Measurements from ENCODE around the gene TC2N. TPM values are rescaled to one million over a fixed set of nuclear protein-coding genes. Genes with fewer than 3 reads are reported as not detected.
A peak's percentile ranks its signal among the peaks of the same experiment; 100 is the strongest.

TC2N gene
- polyA plus RNA-seq, 3 donors: 0.24 to 0.55 TPM; not detected in 1

DNA sequence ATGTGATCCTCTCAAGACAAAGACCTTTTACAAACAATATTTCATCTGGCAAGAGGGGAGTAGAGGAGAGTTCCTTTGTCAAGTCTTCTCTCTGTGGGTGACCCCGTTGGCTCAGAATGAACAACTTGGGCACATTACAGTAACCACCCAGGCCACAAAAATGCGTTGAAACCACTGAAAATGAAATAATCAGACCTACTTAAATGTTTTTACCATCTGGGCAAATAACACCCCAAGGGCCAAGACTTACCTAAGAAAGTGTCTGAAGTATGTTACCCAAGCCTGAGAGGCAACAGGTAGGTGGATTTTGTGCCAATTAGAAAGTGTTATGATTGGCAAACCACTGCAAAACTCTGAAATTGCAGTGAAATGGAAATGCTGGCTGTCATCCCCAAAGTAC is 1.3 kb downstream of the TC2N start:
- Mint-ChIP-seq H3K27ac (peak overlapping the region in 1 of 7 donors; percentile 32), H3K27me3 (ENCODE audit: low read depth in 3 of 3) (peaks cover 0 to 6% (median 0%) of the 10 kb centered on the region in 3 donors), H3K9me3 (peaks cover 0 to 5% (median 0%) of the 10 kb centered on the region in 7 donors), H3K36me3 (peaks cover 0 to 3% of the 10 kb centered on the region in 2 donors), H3K4me3 (no peak overlapping the region), H3K4me1 (peaks cover 17% of the 10 kb centered on the region)
- Histone ChIP-seq H3K4me1 (ENCODE audit: control insufficient read depth in 1 of 2, insufficient read depth in 2 of 2, low read length in 2 of 2) (no peaks in the 10 kb centered on the region), H3K4me2 (replicated peaks; ENCODE audit: extremely low read depth, low read length, poor library complexity, severe bottlenecking) (no peak overlapping the region), H3K4me3 (replicated peaks in 1 of 3; ENCODE audit: low read depth in 2 of 3, low read length in 3 of 3) (no peak overlapping the region), H3K36me3 (replicated peaks in 1 of 2; ENCODE audit: control insufficient read depth in 1 of 2, insufficient read depth in 2 of 2, low read length in 2 of 2) (no peaks in the 10 kb centered on the region), H2AFZ (ENCODE audit: insufficient read depth, low read depth, low read length, poor library complexity, severe bottlenecking) (no peak overlapping the region), H3K9ac (ENCODE audit: insufficient read depth, low read length, poor library complexity, severe bottlenecking) (no peak overlapping the region), H4K20me1 (ENCODE audit: insufficient read depth, low read length) (no peaks in the 10 kb centered on the region), H3K27ac (ENCODE audit: low read depth in 1 of 2, low read length in 2 of 2) (no peak overlapping the region), H3K9me3 (replicated peaks in 1 of 2; ENCODE audit: control insufficient read depth in 1 of 2, insufficient read depth in 1 of 2, low read length in 2 of 2) (no peaks in the 10 kb centered on the region), H3K79me2 (ENCODE audit: insufficient read depth, low read length) (no peaks in the 10 kb centered on the region), H3K27me3 (ENCODE audit: control insufficient read depth in 2 of 2, insufficient read depth in 2 of 2, low read length in 2 of 2) (no peaks in the 10 kb centered on the region)
- intact Hi-C loops (cut with micrococcal nuclease): no loop called here
- TF ChIP-seq, protein P1, sequence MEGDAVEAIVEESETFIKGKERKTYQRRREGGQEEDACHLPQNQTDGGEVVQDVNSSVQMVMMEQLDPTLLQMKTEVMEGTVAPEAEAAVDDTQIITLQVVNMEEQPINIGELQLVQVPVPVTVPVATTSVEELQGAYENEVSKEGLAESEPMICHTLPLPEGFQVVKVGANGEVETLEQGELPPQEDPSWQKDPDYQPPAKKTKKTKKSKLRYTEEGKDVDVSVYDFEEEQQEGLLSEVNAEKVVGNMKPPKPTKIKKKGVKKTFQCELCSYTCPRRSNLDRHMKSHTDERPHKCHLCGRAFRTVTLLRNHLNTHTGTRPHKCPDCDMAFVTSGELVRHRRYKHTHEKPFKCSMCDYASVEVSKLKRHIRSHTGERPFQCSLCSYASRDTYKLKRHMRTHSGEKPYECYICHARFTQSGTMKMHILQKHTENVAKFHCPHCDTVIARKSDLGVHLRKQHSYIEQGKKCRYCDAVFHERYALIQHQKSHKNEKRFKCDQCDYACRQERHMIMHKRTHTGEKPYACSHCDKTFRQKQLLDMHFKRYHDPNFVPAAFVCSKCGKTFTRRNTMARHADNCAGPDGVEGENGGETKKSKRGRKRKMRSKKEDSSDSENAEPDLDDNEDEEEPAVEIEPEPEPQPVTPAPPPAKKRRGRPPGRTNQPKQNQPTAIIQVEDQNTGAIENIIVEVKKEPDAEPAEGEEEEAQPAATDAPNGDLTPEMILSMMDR (IDR thresholded peaks at IDR 0.05): no peak
- DNase-seq: no peak
- WGBS (ENCODE audit: insufficient coverage): no CpG with 5 or more reads among the region's 2 CpGs

DNA sequence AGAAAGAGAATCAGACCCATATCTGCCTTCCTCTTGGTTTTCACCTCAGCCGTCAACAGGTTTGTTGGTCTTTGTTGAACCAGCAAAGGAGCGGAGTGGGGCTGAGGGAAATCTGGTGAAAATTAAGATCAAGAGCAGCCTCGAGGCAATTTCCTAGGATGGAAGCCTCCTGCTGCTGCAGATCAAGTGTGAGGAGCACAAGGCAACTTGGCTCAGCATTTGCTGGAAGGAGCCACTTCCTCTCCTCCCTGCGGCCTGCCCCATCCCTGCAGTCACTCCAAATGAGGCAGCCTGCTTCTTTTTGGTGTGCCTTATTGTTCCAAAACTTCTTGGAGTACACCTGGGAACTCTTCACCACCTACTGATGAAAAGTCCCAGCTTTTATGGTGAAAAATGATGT is 4.9 kb downstream of the TC2N start:
- Mint-ChIP-seq H3K4me3 (no peak overlapping the region), H3K4me1 (peaks cover 26% of the 10 kb centered on the region), H3K27ac (peak overlapping the region in 2 of 7 donors; percentile 5 to 67), H3K36me3 (peaks cover 0 to 3% of the 10 kb centered on the region in 2 donors), H3K9me3 (no peaks in the 10 kb centered on the region), H3K27me3 (ENCODE audit: low read depth in 3 of 3) (peaks cover 0 to 4% (median 2%) of the 10 kb centered on the region in 3 donors)
- TF ChIP-seq, protein P1 (IDR thresholded peaks at IDR 0.05): no peak
- H3K4me1 ChIP-seq (ENCODE audit: control insufficient read depth in 1 of 2, insufficient read depth in 2 of 2, low read length in 2 of 2): no peaks in the 10 kb centered on the region
- no peaks in the 10 kb centered on the region for H3K9me3 ChIP-seq (replicated peaks in 1 of 2; ENCODE audit: control insufficient read depth in 1 of 2, insufficient read depth in 1 of 2, low read length in 2 of 2)
- no peak overlapping the region for H3K4me2 ChIP-seq (replicated peaks; ENCODE audit: extremely low read depth, low read length, poor library complexity, severe bottlenecking)
- no peak overlapping the region for H3K4me3 ChIP-seq (replicated peaks in 1 of 3; ENCODE audit: low read depth in 2 of 3, low read length in 3 of 3)
- no peak overlapping the region for H3K27ac ChIP-seq (ENCODE audit: low read depth in 1 of 2, low read length in 2 of 2)
- H2AFZ ChIP-seq (ENCODE audit: insufficient read depth, low read depth, low read length, poor library complexity, severe bottlenecking): peak overlapping the region; percentile 35
- H3K79me2 ChIP-seq (ENCODE audit: insufficient read depth, low read length): no peaks in the 10 kb centered on the region
- H3K27me3 ChIP-seq (ENCODE audit: control insufficient read depth in 2 of 2, insufficient read depth in 2 of 2, low read length in 2 of 2): no peaks in the 10 kb centered on the region
- 53% methylated on average over 3 of the region's 4 CpGs for WGBS (ENCODE audit: insufficient coverage)
- H3K36me3 ChIP-seq (replicated peaks in 1 of 2; ENCODE audit: control insufficient read depth in 1 of 2, insufficient read depth in 2 of 2, low read length in 2 of 2): no peaks in the 10 kb centered on the region
- no peak for DNase-seq
- H3K9ac ChIP-seq (ENCODE audit: insufficient read depth, low read length, poor library complexity, severe bottlenecking): no peak overlapping the region
- intact Hi-C loops (cut with micrococcal nuclease): no loop called here
- no peaks in the 10 kb centered on the region for H4K20me1 ChIP-seq (ENCODE audit: insufficient read depth, low read length)
